ENCODE results near the gene SLC29A4.

DNA sequence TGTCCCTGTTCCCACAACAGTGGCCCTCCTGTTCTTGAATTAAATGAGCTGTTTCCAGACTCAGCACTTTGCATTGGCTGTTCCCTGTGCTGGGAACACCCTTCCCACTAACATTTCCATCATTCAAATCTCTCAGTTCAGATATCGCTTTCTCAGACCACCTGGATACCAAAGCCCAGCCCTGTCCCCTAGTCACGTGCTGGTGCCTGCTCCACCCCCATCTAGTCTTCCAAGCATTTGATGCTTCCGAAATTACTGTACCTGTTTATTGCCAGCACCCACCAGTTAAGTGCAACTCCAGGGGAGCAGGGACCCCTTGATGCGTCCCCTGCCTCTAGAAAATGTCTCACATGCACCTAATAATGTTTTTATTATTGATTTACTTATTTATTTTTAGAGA is 3.0 kb upstream of the SLC29A4 start:
- TF ChIP-seq, protein P1, sequence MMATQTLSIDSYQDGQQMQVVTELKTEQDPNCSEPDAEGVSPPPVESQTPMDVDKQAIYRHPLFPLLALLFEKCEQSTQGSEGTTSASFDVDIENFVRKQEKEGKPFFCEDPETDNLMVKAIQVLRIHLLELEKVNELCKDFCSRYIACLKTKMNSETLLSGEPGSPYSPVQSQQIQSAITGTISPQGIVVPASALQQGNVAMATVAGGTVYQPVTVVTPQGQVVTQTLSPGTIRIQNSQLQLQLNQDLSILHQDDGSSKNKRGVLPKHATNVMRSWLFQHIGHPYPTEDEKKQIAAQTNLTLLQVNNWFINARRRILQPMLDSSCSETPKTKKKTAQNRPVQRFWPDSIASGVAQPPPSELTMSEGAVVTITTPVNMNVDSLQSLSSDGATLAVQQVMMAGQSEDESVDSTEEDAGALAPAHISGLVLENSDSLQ (IDR thresholded peaks at IDR 0.05): no peak
- TF ChIP-seq SP1 (IDR thresholded peaks at IDR 0.05) (no peak), ZNF384 (IDR thresholded peaks at IDR 0.05) (no peak)

All from HEK293T (cell line).